GM23338 (cell line): ENCODE measurements around the gene UNC93B1. TPM values are rescaled to one million over a fixed set of nuclear protein-coding genes. Genes with fewer than 3 reads are reported as not detected.

Experiments used
- ATAC-seq: fragments of 200-7000 bp; cut with Tn5 transposase; 3 replicates; pipeline ENCODE4 v1.9.1; 2020
- DNase-seq: peaks from one replicate; pipeline ENCODE4 v3.0.0-alpha.2; 2015; ENCODE audit warnings: low spot score
- H2AFZ ChIP-seq: fragments of 200-600 bp; sonication (generic); 2 replicates; pipeline ENCODE4 v1.8.0; 2016; ENCODE audit warnings: antibody characterized with exemption, mild to moderate bottlenecking, moderate library complexity
- H3F3A ChIP-seq: fragments of 200-600 bp; sonication (generic); replicated peaks from 2 replicates; pipeline ENCODE4 v1.8.0; 2017; ENCODE audit warnings: antibody characterized with exemption, mixed run types, low read depth
- H3K27ac ChIP-seq: fragments of 200-600 bp; sonication (generic); 2 replicates; pipeline ENCODE4 v1.6.1; 2016; ENCODE audit warnings: low read depth
- H3K27me3 ChIP-seq: fragments of 200-600 bp; sonication (generic); 2 replicates; pipeline ENCODE4 v1.8.0; 2016; ENCODE audit warnings: mild to moderate bottlenecking, mixed run types, moderate library complexity; ENCODE audit not compliant: insufficient read depth
- H3K36me3 ChIP-seq: fragments of 200-600 bp; sonication (generic); 2 replicates; pipeline ENCODE4 v1.8.0; 2016; ENCODE audit warnings: mild to moderate bottlenecking; ENCODE audit not compliant: insufficient read depth
- H3K4me1 ChIP-seq: fragments of 200-600 bp; sonication (generic); 2 replicates; pipeline ENCODE4 v1.8.0; 2016; ENCODE audit warnings: mild to moderate bottlenecking, moderate library complexity; ENCODE audit not compliant: insufficient read depth
- H3K4me2 ChIP-seq: fragments of 200-600 bp; sonication (generic); 2 replicates; pipeline ENCODE4 v1.7.1; 2017; ENCODE audit warnings: mixed run types
- H3K4me3 ChIP-seq: fragments of 200-600 bp; sonication (generic); 2 replicates; pipeline ENCODE4 v1.6.1; 2016; ENCODE audit warnings: mixed run types
- H3K79me2 ChIP-seq: fragments of 200-600 bp; sonication (generic); replicated peaks from 2 replicates; pipeline ENCODE4 v1.8.0; 2017; ENCODE audit warnings: mild to moderate bottlenecking; ENCODE audit not compliant: insufficient read depth
- H3K9me2 ChIP-seq: fragments of 200-600 bp; sonication (generic); 2 replicates; pipeline ENCODE4 v1.8.0; 2017; ENCODE audit not compliant: insufficient read depth
- H4K20me1 ChIP-seq: fragments of 200-600 bp; sonication (generic); replicated peaks from 2 replicates; pipeline ENCODE4 v1.8.0; 2017; ENCODE audit warnings: mild to moderate bottlenecking; ENCODE audit not compliant: insufficient read depth
- H3K27ac Mint-ChIP-seq: 2 replicates; pipeline ENCODE4 v1.8.0; 2020; ENCODE audit warnings: inconsistent platforms, mild to moderate bottlenecking, moderate library complexity, mixed read lengths
- H3K27me3 Mint-ChIP-seq: 3 replicates; pipeline ENCODE4 v1.8.0; 2022; ENCODE audit warnings: low read depth, mild to moderate bottlenecking, moderate library complexity, mixed read lengths, inconsistent platforms; ENCODE audit not compliant: insufficient read depth, poor library complexity
- H3K36me3 Mint-ChIP-seq: 3 replicates; pipeline ENCODE4 v1.8.0; 2021; ENCODE audit warnings: low read depth, mild to moderate bottlenecking, inconsistent platforms, moderate library complexity, mixed read lengths
- H3K4me1 Mint-ChIP-seq: 3 replicates; pipeline ENCODE4 v1.8.0; 2020; ENCODE audit warnings: mild to moderate bottlenecking, inconsistent platforms, mixed read lengths
- H3K4me3 Mint-ChIP-seq: 3 replicates; pipeline ENCODE4 v1.8.0; 2021; ENCODE audit warnings: moderate library complexity, mild to moderate bottlenecking, inconsistent platforms, mixed read lengths
- H3K9me3 Mint-ChIP-seq: 3 replicates; pipeline ENCODE4 v1.8.0; 2020; ENCODE audit warnings: moderate library complexity, mild to moderate bottlenecking, inconsistent platforms, mixed read lengths
- CREB1 ChIP-seq: fragments of 250-450 bp; sonication (Bioruptor Pico); IDR thresholded peaks from 2 replicates; pipeline ENCODE4 v1.5.0; 2020; ENCODE audit warnings: low read depth, mild to moderate bottlenecking, moderate library complexity
- EZH2 ChIP-seq: fragments of 200-600 bp; sonication (generic); IDR thresholded peaks from one replicate; pipeline ENCODE4 v1.8.0; 2017; ENCODE audit warnings: antibody characterized with exemption, mild to moderate bottlenecking, low read depth; ENCODE audit not compliant: unreplicated experiment
- POLR2AphosphoS5 ChIP-seq: IDR thresholded peaks from 2 replicates; pipeline ENCODE4 v1.6.1; 2016; ENCODE audit warnings: antibody characterized with exemption, low read depth
- STAT1 ChIP-seq: IDR thresholded peaks from one replicate; pipeline ENCODE4 v1.6.1; 2016; ENCODE audit warnings: antibody characterized with exemption; ENCODE audit not compliant: unreplicated experiment
- ZNF114 ChIP-seq: fragments of 250-450 bp; sonication (Bioruptor Pico); IDR thresholded peaks from 2 replicates; pipeline ENCODE4 v1.5.0; 2020; ENCODE audit warnings: mild to moderate bottlenecking, moderate library complexity
- ZNF331 ChIP-seq: fragments of 250-450 bp; sonication (Bioruptor Pico); IDR thresholded peaks from 2 replicates; pipeline ENCODE4 v1.5.0; 2020; ENCODE audit warnings: low read depth, mild to moderate bottlenecking, moderate library complexity
- polyA plus RNA-seq: library from polyadenylated mRNA; unstranded; fragments of >200 nt; fragmentation: Nextera tagmentation; extraction: Ambion mirVana; gene quantifications from 2 replicates; pipeline ENCODE4 v1.2.1, GENCODE V29; 2016
- total RNA-seq: library from RNA; depleted of rRNA; stranded (reverse); fragments of >200 nt; shearing (Covaris generic); gene quantifications from 2 replicates; pipeline ENCODE4 v1.2.3, GENCODE V29; 2014
- TF ChIP-seq, protein P1 (sequence below), 2 experiments: fragments of 200-600 bp in 1 of 2; sonication (generic) in 1 of 2; conservative IDR thresholded peaks; 2 replicates each; pipeline versions ENCODE4 v1.5.1 to v1.6.1; 2016 to 2017; ENCODE audit warnings: antibody characterized with exemption in 2 of 2, low read depth in 2 of 2, mild to moderate bottlenecking in 2 of 2, moderate library complexity in 1 of 2
- TF ChIP-seq, protein P2 (sequence below): IDR thresholded peaks from one replicate; pipeline ENCODE4 v1.6.1; 2018; ENCODE audit warnings: antibody characterized with exemption; ENCODE audit not compliant: unreplicated experiment
- TF ChIP-seq, protein P3 (sequence below): IDR thresholded peaks from 2 replicates; pipeline ENCODE4 v1.6.1; 2016; ENCODE audit warnings: antibody characterized with exemption

The UNC93B1 gene
- total and polyA plus RNA-seq, 2 experiments from 2014 or later, result 16.2 to 34.4 TPM

DNA sequence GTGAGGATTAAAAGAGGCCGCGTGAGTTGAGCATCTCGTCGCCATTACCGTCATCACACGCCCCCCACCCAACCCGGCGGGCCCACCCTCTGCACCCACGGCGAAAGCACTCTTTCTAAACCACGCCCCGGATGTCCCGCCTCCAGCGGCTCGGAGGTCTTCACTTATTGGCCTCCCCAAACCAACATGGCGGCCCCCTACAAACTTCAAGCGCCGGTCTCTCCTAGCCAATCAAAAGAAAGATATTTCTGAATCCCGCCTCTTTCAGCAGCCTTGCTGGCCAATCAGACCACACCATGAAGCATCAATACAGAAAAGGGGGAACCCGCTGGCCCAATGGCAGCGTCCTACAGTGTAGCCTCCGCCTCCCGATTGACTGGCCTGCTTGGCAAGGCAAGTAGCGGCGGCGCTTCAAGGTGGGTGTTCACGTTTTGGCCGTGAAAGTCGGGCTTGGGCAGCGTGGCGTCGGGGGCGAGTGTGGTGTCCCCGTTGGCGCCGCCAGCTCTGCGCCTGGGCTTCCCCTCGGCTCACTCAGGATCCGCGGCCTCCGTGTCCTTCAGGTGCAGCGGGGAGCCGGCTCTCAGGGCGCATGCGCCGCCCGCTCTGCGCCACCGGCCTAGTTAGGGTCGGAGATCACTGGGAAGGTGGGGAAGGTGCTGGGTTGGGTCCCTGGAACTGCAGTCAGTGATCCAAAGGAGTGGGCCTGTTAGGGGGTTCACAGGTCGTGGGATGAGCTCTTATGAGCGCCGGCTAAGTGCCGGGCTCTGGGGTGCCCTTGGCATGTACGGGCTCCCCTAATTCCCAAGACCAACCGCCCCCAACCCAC lies 26.6 kb upstream of the UNC93B1 start, which contains the start of gene NDUFS8:
Gene NDUFS8, plus strand, starts transcription at position 364 of the 826 bp plus-strand sequence. CDS start 1,471 bp downstream, outside the sequence.
- H3K27ac Mint-ChIP-seq, result peak within 1 kb of the TSS; percentile 98
- peaks cover 24% of the 10 kb centered on the region for H3K27me3 Mint-ChIP-seq
- H3K9me3 Mint-ChIP-seq, result no peaks in the 10 kb centered on the region
- Histone ChIP-seq H3K4me1 (peaks cover 3% of the 10 kb centered on the region; the same call in 1 of the 2 replicates), H3K4me2 (peak within 1 kb of the TSS; percentile 93), H3K27me3 (no peaks in the 10 kb centered on the region), H3K4me3 (peak within 1 kb of the TSS; percentile 71), H3F3A (no peaks in the 10 kb centered on the region), H3K79me2 (peaks cover 13% of the 10 kb centered on the region), H4K20me1 (no peaks in the 10 kb centered on the region), H3K9me2 (no peaks in the 10 kb centered on the region), H3K36me3 (peaks cover 6% of the 10 kb centered on the region; the same call in 1 of the 2 replicates), H2AFZ (no peak within 1 kb of the TSS), H3K27ac (0 out of 2 replicates have a peak within 1 kb of the TSS, but pooled peaks have one; percentile 27)
- peak; percentile 99 for DNase-seq
- H3K4me1 Mint-ChIP-seq, result peaks cover 16% of the 10 kb centered on the region
- TF ChIP-seq, protein P1, sequence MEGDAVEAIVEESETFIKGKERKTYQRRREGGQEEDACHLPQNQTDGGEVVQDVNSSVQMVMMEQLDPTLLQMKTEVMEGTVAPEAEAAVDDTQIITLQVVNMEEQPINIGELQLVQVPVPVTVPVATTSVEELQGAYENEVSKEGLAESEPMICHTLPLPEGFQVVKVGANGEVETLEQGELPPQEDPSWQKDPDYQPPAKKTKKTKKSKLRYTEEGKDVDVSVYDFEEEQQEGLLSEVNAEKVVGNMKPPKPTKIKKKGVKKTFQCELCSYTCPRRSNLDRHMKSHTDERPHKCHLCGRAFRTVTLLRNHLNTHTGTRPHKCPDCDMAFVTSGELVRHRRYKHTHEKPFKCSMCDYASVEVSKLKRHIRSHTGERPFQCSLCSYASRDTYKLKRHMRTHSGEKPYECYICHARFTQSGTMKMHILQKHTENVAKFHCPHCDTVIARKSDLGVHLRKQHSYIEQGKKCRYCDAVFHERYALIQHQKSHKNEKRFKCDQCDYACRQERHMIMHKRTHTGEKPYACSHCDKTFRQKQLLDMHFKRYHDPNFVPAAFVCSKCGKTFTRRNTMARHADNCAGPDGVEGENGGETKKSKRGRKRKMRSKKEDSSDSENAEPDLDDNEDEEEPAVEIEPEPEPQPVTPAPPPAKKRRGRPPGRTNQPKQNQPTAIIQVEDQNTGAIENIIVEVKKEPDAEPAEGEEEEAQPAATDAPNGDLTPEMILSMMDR (conservative IDR thresholded peaks at IDR 0.05; ENCODE audit: low read depth in 2 of 2), result no peak
- TF ChIP-seq ZNF114 (CRISPR knock-in tag) (no peak), POLR2AphosphoS5 (peak; percentile 93), CREB1 (no peak; the same call in 1 of the 2 replicates), ZNF331 (CRISPR knock-in tag) (no peak), STAT1 (no peak), EZH2 (no peak)
- TF ChIP-seq, protein P2, sequence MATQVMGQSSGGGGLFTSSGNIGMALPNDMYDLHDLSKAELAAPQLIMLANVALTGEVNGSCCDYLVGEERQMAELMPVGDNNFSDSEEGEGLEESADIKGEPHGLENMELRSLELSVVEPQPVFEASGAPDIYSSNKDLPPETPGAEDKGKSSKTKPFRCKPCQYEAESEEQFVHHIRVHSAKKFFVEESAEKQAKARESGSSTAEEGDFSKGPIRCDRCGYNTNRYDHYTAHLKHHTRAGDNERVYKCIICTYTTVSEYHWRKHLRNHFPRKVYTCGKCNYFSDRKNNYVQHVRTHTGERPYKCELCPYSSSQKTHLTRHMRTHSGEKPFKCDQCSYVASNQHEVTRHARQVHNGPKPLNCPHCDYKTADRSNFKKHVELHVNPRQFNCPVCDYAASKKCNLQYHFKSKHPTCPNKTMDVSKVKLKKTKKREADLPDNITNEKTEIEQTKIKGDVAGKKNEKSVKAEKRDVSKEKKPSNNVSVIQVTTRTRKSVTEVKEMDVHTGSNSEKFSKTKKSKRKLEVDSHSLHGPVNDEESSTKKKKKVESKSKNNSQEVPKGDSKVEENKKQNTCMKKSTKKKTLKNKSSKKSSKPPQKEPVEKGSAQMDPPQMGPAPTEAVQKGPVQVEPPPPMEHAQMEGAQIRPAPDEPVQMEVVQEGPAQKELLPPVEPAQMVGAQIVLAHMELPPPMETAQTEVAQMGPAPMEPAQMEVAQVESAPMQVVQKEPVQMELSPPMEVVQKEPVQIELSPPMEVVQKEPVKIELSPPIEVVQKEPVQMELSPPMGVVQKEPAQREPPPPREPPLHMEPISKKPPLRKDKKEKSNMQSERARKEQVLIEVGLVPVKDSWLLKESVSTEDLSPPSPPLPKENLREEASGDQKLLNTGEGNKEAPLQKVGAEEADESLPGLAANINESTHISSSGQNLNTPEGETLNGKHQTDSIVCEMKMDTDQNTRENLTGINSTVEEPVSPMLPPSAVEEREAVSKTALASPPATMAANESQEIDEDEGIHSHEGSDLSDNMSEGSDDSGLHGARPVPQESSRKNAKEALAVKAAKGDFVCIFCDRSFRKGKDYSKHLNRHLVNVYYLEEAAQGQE, result no peak
- TF ChIP-seq, protein P3, sequence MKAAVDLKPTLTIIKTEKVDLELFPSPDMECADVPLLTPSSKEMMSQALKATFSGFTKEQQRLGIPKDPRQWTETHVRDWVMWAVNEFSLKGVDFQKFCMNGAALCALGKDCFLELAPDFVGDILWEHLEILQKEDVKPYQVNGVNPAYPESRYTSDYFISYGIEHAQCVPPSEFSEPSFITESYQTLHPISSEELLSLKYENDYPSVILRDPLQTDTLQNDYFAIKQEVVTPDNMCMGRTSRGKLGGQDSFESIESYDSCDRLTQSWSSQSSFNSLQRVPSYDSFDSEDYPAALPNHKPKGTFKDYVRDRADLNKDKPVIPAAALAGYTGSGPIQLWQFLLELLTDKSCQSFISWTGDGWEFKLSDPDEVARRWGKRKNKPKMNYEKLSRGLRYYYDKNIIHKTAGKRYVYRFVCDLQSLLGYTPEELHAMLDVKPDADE, result peak; percentile 23; the same call in 1 of the 2 replicates
- H3K4me3 Mint-ChIP-seq, result peak within 1 kb of the TSS; percentile 94
- peaks cover 18% of the 10 kb centered on the region for H3K36me3 Mint-ChIP-seq
- peak; percentile 94 for ATAC-seq
